GM12878 (cell line): ENCODE results near the gene USP21. TPM values are rescaled to one million over a fixed set of nuclear protein-coding genes. Genes with fewer than 3 reads are reported as not detected.

Source experiments
- BACH1 ChIP-seq: fragments of 450-650 bp; IDR thresholded peaks from 2 replicates; pipeline ENCODE4 v1.6.1; 2017; ENCODE audit warnings: mild to moderate bottlenecking, borderline replicate concordance
- BRCA1 ChIP-seq: IDR thresholded peaks from 2 replicates; pipeline ENCODE4 v1.6.1; 2011; ENCODE audit warnings: low read depth, low read length, improper control_type of control experiment
- DPF2 ChIP-seq: fragments of 450-650 bp; IDR thresholded peaks from 2 replicates; pipeline ENCODE4 v1.6.1; 2017; ENCODE audit warnings: mild to moderate bottlenecking
- MXI1 ChIP-seq: fragments of 150-350 bp; IDR thresholded peaks from 2 replicates; pipeline ENCODE4 v1.6.1; 2011; ENCODE audit warnings: low read depth, mild to moderate bottlenecking, inconsistent platforms, low read length, improper control_type of control experiment
- NBN ChIP-seq: fragments of 450-650 bp; IDR thresholded peaks from 2 replicates; pipeline ENCODE4 v1.6.1; 2016
- NFYB ChIP-seq: IDR thresholded peaks from 2 replicates; pipeline ENCODE4 v1.6.1; 2011; ENCODE audit warnings: low read depth, mild to moderate bottlenecking, low read length, improper control_type of control experiment, moderate library complexity; ENCODE audit not compliant: insufficient read depth
- NR2C2 ChIP-seq: IDR thresholded peaks from 2 replicates; pipeline ENCODE4 v1.6.1; 2011; ENCODE audit warnings: borderline replicate concordance, low read depth; ENCODE audit not compliant: control insufficient read depth, insufficient read length
- RFX5 ChIP-seq: IDR thresholded peaks from 2 replicates; pipeline ENCODE4 v1.6.1; 2011; ENCODE audit warnings: low read depth, low read length, improper control_type of control experiment
- SIX5 ChIP-seq: IDR thresholded peaks from 2 replicates; pipeline ENCODE4 v1.6.1; 2011; ENCODE audit warnings: mild to moderate bottlenecking, low read depth, low read length, moderate library complexity; ENCODE audit not compliant: severe bottlenecking
- ZNF274 ChIP-seq: IDR thresholded peaks from one replicate; pipeline ENCODE4 v1.8.0; 2011; ENCODE audit not compliant: insufficient read length, insufficient read depth
- polyA plus RNA-seq, 11 experiments: library from polyadenylated mRNA; depleted of rRNA in 4 of 11; unstranded in 6 of 11; stranded (reverse) in 5 of 11; fragments of >200 nt; fragmentation: Nextera tagmentation in 4 of 11; fragmentation: Illumina TruSeq in 1 of 11; extraction: Ambion mirVana in 4 of 11; extraction: Trizol in 1 of 11; gene quantifications; 1 replicate in 1 of 11; 2 replicates in 10 of 11; pipeline versions ENCODE4 v1.2.1 to v1.2.3, GENCODE V29; 2011 to 2016; ENCODE audit warnings: inconsistent platforms in 2 of 11, missing spikeins in 2 of 11, low read depth in 1 of 11
- total RNA-seq, 4 experiments: library from RNA; depleted of rRNA in 3 of 4; stranded (reverse); fragments of >200 nt in 3 of 4; fragmentation: Illumina TruSeq in 1 of 4; extraction: Trizol in 1 of 4; gene quantifications; 2 replicates each; pipeline versions ENCODE4 v1.2.1 to v1.2.3, GENCODE V29; 2013 to 2021
- TF ChIP-seq, protein P1 (sequence below): fragments of 450-650 bp; IDR thresholded peaks from 2 replicates; pipeline ENCODE4 v1.6.1; 2018; ENCODE audit warnings: mild to moderate bottlenecking, low read depth, moderate library complexity; ENCODE audit not compliant: partially characterized antibody
- TF ChIP-seq, protein P2 (sequence below): fragments of 450-650 bp; IDR thresholded peaks from 2 replicates; pipeline ENCODE4 v1.6.1; 2016; ENCODE audit warnings: mild to moderate bottlenecking
- TF ChIP-seq, protein P3 (sequence below): IDR thresholded peaks from 2 replicates; pipeline ENCODE4 v1.6.1; 2012; ENCODE audit warnings: low read depth, low read length, improper control_type of control experiment
- TF ChIP-seq, protein P4 (sequence below), 3 experiments: IDR thresholded peaks in 2 of 3; conservative IDR thresholded peaks in 1 of 3; 2 replicates each; pipeline ENCODE4 v1.5.1; 2011; ENCODE audit warnings: low read depth in 3 of 3, low read length in 3 of 3, mild to moderate bottlenecking in 3 of 3, control low read depth in 2 of 3, moderate library complexity in 2 of 3, inconsistent platforms in 1 of 3, mixed read lengths in 1 of 3; ENCODE audit not compliant: control insufficient read depth in 2 of 3, insufficient read depth in 1 of 3; ENCODE audit errors: extremely low read depth in 1 of 3
- TF ChIP-seq, protein P5 (sequence below): IDR thresholded peaks from 2 replicates; pipeline ENCODE4 v1.6.1; 2011; ENCODE audit warnings: borderline replicate concordance, low read depth, mild to moderate bottlenecking, moderate library complexity, mixed read lengths, low read length; ENCODE audit not compliant: insufficient read depth; ENCODE audit errors: extremely low read length

USP21 gene
- total and polyA plus RNA-seq, 10 of the 15 experiments (the other 5 are each of a cell fraction or from before 2014, with no cell fraction given) = 3.2 to 28.6 (median 16.6) TPM

DNA sequence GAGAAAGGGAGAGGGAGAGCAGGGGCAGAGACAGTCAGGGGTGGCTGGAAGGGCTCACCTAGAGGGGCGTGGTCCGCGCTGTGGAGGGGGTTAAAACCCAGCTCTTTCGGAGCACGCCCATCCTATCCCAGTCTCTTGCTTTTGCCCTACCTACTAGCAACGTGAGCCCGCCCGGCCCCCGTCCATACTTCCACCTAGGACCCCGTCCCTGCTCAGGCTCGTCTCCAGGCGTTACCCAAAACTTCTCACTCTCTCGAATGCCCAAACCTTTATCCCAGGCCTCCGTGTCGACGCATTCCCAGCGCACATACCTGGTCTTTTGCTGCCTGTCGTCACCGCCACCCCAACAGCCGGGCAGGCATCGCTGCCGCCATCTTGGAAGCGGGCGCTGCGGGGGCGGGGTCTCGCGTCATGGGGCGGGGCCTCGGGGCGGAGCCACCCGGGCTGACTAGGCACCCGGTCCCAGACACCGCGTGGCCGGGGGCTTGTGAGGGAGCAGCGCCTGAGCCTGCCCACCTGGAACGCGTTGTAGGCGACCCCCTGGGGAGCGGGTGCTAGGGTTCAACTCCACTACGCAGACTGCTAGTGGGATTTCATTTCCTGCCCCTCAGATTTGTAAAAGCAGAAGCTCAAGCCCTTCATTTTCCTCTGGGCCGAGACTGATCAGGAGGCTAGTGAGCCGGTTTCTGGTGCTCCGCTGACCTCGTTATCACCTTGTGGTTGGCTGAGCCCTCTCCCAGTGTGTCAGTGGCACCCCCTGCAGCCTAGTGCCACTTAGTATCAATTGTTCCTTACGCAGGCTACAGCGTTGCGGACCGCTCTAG, 18.0 kb downstream of the USP21 start, which contains the start of gene B4GALT3 (continued):
- TF ChIP-seq, protein P1, sequence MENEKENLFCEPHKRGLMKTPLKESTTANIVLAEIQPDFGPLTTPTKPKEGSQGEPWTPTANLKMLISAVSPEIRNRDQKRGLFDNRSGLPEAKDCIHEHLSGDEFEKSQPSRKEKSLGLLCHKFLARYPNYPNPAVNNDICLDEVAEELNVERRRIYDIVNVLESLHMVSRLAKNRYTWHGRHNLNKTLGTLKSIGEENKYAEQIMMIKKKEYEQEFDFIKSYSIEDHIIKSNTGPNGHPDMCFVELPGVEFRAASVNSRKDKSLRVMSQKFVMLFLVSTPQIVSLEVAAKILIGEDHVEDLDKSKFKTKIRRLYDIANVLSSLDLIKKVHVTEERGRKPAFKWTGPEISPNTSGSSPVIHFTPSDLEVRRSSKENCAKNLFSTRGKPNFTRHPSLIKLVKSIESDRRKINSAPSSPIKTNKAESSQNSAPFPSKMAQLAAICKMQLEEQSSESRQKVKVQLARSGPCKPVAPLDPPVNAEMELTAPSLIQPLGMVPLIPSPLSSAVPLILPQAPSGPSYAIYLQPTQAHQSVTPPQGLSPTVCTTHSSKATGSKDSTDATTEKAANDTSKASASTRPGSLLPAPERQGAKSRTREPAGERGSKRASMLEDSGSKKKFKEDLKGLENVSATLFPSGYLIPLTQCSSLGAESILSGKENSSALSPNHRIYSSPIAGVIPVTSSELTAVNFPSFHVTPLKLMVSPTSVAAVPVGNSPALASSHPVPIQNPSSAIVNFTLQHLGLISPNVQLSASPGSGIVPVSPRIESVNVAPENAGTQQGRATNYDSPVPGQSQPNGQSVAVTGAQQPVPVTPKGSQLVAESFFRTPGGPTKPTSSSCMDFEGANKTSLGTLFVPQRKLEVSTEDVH = no peak
- TF ChIP-seq NR2C2 (no peak), RFX5 (no peak), NFYB (no peak), DPF2 (0 out of 2 replicates have a peak, but pooled peaks have one; percentile 32), ZNF274 (no peak), SIX5 (peak; percentile 51), MXI1 (no peak), BACH1 (no peak), BRCA1 (no peak), NBN (peak; percentile 88)
- TF ChIP-seq, protein P2, sequence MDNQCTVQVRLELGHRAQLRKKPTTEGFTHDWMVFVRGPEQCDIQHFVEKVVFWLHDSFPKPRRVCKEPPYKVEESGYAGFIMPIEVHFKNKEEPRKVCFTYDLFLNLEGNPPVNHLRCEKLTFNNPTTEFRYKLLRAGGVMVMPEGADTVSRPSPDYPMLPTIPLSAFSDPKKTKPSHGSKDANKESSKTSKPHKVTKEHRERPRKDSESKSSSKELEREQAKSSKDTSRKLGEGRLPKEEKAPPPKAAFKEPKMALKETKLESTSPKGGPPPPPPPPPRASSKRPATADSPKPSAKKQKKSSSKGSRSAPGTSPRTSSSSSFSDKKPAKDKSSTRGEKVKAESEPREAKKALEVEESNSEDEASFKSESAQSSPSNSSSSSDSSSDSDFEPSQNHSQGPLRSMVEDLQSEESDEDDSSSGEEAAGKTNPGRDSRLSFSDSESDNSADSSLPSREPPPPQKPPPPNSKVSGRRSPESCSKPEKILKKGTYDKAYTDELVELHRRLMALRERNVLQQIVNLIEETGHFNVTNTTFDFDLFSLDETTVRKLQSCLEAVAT = no peak; the same call in none of the 2 replicates
- TF ChIP-seq, protein P3, sequence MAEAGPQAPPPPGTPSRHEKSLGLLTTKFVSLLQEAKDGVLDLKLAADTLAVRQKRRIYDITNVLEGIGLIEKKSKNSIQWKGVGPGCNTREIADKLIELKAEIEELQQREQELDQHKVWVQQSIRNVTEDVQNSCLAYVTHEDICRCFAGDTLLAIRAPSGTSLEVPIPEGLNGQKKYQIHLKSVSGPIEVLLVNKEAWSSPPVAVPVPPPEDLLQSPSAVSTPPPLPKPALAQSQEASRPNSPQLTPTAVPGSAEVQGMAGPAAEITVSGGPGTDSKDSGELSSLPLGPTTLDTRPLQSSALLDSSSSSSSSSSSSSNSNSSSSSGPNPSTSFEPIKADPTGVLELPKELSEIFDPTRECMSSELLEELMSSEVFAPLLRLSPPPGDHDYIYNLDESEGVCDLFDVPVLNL = no peak
- TF ChIP-seq, protein P4, sequence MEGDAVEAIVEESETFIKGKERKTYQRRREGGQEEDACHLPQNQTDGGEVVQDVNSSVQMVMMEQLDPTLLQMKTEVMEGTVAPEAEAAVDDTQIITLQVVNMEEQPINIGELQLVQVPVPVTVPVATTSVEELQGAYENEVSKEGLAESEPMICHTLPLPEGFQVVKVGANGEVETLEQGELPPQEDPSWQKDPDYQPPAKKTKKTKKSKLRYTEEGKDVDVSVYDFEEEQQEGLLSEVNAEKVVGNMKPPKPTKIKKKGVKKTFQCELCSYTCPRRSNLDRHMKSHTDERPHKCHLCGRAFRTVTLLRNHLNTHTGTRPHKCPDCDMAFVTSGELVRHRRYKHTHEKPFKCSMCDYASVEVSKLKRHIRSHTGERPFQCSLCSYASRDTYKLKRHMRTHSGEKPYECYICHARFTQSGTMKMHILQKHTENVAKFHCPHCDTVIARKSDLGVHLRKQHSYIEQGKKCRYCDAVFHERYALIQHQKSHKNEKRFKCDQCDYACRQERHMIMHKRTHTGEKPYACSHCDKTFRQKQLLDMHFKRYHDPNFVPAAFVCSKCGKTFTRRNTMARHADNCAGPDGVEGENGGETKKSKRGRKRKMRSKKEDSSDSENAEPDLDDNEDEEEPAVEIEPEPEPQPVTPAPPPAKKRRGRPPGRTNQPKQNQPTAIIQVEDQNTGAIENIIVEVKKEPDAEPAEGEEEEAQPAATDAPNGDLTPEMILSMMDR (IDR thresholded peaks at IDR 0.05 in 2 of 3, conservative IDR thresholded peaks at IDR 0.05 in 1 of 3; ENCODE audit: control insufficient read depth in 2 of 3, extremely low read depth in 1 of 3, insufficient read depth in 1 of 3, low read depth in 3 of 3, low read length in 3 of 3) = 0 out of 6 replicates have a peak, but pooled peaks of 1 of the 3 experiments have one; percentile 8
- TF ChIP-seq, protein P5, sequence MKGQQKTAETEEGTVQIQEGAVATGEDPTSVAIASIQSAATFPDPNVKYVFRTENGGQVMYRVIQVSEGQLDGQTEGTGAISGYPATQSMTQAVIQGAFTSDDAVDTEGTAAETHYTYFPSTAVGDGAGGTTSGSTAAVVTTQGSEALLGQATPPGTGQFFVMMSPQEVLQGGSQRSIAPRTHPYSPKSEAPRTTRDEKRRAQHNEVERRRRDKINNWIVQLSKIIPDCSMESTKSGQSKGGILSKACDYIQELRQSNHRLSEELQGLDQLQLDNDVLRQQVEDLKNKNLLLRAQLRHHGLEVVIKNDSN = peak; percentile 15
